PFSK-1 (cell line): Measurements from ENCODE around the gene REPS2.

Experiments
- FOXP2 ChIP-seq: optimal IDR thresholded peaks from 2 replicates; pipeline ENCODE3; 2011; ENCODE audit warnings: borderline replicate concordance, control low read depth, inconsistent platforms; ENCODE audit not compliant: insufficient read depth; ENCODE audit errors: extremely low read length, extremely low read depth
- POLR2AphosphoS5 ChIP-seq: IDR thresholded peaks from 2 replicates; pipeline ENCODE4 v1.6.1; 2012; ENCODE audit warnings: low read depth, mild to moderate bottlenecking, control low read depth, low read length, moderate library complexity
- SIN3A ChIP-seq: IDR thresholded peaks from 2 replicates; pipeline ENCODE4 v1.6.1; 2012; ENCODE audit warnings: mild to moderate bottlenecking, low read length, moderate library complexity, borderline replicate concordance; ENCODE audit not compliant: insufficient read depth
- TAF1 ChIP-seq: IDR thresholded peaks from 2 replicates; pipeline ENCODE4 v1.6.1; 2012; ENCODE audit warnings: low read length, control low read depth, borderline replicate concordance; ENCODE audit not compliant: insufficient read depth
- TF ChIP-seq, protein P1 (sequence below), 2 experiments: IDR thresholded peaks; 2 replicates each; pipeline versions ENCODE4 v1.6.1 to v1.8.0; 2011 to 2012; ENCODE audit warnings: low read depth in 2 of 2, low read length in 2 of 2, control low read depth in 1 of 2, inconsistent platforms in 1 of 2, mild to moderate bottlenecking in 1 of 2, moderate library complexity in 1 of 2; ENCODE audit not compliant: insufficient read depth in 1 of 2

The REPS2 gene

DNA sequence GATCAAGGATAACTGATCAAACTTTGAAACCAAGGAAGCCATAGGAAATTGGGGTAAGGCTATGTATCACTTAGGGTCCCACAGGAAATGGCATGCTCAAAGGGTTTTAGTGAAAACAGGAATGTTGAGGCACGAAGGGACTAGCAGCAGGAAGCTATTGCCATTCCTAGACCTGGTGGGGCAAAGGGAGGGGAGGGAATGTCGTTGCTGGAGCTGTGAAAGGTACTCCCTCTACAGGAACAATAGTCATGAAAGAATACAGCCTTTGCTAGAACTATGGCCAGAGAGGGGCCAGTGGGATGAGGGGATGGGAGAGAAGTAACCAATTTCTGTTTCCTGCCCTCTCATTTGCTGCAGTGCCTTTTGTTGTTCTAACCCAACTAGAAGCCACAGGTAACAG, 11.9 kb downstream of the REPS2 start:
- TF ChIP-seq SIN3A (no peak), POLR2AphosphoS5 (no peak), FOXP2 (no peak), TAF1 (no peak)
- TF ChIP-seq, protein P1, sequence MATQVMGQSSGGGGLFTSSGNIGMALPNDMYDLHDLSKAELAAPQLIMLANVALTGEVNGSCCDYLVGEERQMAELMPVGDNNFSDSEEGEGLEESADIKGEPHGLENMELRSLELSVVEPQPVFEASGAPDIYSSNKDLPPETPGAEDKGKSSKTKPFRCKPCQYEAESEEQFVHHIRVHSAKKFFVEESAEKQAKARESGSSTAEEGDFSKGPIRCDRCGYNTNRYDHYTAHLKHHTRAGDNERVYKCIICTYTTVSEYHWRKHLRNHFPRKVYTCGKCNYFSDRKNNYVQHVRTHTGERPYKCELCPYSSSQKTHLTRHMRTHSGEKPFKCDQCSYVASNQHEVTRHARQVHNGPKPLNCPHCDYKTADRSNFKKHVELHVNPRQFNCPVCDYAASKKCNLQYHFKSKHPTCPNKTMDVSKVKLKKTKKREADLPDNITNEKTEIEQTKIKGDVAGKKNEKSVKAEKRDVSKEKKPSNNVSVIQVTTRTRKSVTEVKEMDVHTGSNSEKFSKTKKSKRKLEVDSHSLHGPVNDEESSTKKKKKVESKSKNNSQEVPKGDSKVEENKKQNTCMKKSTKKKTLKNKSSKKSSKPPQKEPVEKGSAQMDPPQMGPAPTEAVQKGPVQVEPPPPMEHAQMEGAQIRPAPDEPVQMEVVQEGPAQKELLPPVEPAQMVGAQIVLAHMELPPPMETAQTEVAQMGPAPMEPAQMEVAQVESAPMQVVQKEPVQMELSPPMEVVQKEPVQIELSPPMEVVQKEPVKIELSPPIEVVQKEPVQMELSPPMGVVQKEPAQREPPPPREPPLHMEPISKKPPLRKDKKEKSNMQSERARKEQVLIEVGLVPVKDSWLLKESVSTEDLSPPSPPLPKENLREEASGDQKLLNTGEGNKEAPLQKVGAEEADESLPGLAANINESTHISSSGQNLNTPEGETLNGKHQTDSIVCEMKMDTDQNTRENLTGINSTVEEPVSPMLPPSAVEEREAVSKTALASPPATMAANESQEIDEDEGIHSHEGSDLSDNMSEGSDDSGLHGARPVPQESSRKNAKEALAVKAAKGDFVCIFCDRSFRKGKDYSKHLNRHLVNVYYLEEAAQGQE (IDR thresholded peaks at IDR 0.05; ENCODE audit: insufficient read depth in 1 of 2, low read depth in 2 of 2, low read length in 2 of 2): no peak

DNA sequence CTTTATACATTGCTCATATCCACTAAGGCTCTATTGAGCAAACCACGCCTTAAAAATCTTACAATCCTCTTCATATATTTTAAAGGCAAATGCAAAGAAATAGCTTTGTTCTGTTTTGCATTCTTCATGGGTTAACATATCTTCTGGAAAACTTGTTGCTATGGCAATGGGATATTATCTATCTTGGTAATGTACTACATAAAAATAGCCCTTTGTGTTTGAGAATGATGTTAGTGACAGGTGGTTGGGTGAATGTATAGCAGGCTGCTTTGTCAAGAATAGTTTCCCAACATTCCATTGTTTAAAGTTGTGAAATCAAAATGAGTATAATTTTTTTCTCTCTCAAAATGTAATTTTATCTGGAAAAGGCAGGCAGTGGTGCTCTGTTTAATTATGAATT, 16.8 kb downstream of the REPS2 start:
- TF ChIP-seq FOXP2 (no peak), SIN3A (no peak), POLR2AphosphoS5 (no peak), TAF1 (no peak)
- TF ChIP-seq, protein P1 (IDR thresholded peaks at IDR 0.05; ENCODE audit: insufficient read depth in 1 of 2, low read depth in 2 of 2, low read length in 2 of 2): no peak

DNA sequence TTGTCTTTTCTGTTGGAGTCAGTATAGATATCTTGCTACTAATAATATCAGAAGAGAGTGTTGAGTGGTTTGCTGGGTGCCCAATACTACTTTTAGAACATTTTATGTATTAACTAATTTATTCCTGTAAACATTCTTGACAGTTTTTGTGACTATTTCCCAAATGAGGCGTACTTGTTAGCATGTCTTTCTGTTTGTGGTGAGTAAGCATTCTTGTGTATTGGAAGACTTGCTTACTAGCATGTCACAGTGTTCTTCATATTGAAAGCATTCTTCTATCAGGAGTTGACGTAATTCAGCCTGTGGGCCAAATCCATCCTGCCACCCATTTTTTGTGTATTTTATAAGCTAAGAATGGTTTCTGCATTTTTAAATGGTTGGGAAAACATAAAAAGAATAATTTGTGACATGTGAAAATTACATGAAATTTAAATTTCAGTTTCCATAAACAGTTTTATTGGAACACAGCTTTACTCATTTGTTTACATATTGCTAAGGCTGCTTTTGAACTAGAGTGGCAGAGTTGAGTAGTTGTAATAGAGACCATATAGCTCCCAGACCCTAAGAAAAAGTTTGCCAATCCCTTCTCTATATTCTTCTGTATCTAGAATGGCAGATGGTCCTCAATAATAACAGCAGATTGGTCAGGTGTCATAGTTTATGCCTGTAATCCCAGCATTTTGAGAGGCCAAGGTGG, 20.4 kb downstream of the REPS2 start:
- TF ChIP-seq POLR2AphosphoS5 (no peak), TAF1 (no peak), FOXP2 (no peak), SIN3A (no peak)
- TF ChIP-seq, protein P1 (IDR thresholded peaks at IDR 0.05; ENCODE audit: insufficient read depth in 1 of 2, low read depth in 2 of 2, low read length in 2 of 2): no peak

DNA sequence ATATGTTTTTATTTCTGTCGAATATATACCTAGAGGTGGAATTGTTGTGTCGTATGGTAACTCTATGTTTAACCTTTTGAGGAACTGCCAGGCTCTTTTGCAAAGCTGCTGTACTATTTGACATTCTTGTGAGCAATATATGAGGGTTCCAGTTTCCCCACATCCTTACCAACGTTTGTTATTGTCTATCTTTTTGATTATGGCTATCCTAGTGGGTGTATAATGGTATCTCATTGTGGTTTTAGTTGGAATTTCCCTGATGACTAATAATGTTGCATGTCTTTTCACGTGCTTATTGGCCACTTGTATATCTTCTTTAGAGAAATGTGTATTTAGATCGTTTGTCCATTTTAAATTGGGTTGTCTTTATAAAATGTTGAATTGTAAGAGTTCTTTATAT, 24.5 kb downstream of the REPS2 start:
- TF ChIP-seq, protein P1 (IDR thresholded peaks at IDR 0.05; ENCODE audit: insufficient read depth in 1 of 2, low read depth in 2 of 2, low read length in 2 of 2): no peak
- no peak for TF ChIP-seq FOXP2

DNA sequence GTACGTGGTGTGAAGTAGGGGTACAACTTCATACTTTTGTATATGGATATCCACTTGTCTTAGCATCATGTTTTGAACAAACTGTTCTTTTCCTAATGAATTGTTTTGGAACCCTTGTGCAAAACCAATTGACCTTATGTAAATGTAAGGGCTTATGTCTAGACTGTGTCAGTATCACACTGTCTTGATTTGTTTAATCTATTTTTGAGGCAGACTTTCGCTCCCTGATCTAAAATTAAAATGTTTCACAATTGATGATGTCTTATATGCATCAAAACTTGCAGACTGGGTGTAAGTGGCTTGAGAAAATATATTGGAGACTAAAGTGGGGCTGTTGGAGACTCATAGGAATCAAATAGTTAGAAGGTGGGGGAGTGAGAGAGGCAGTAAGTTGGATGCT, 25.2 kb downstream of the REPS2 start:
- TF ChIP-seq POLR2AphosphoS5 (no peak), TAF1 (no peak), FOXP2 (no peak), SIN3A (no peak)
- TF ChIP-seq, protein P1 (IDR thresholded peaks at IDR 0.05; ENCODE audit: insufficient read depth in 1 of 2, low read depth in 2 of 2, low read length in 2 of 2): no peak
